B cell (primary cell): Measurements from ENCODE around the gene COLEC12. TPM values are rescaled to one million over a fixed set of nuclear protein-coding genes. Genes with fewer than 3 reads are reported as not detected.

ENCODE experiments used
- ATAC-seq: fragments of 200-7000 bp; cut with Tn5 transposase; one replicate; pipeline ENCODE4 v1.10.0; 2021; ENCODE audit warnings: low read depth, mild to moderate bottlenecking, moderate number of reproducible peaks, moderate library complexity
- CTCF ChIA-PET: fragments of 350-600 bp; sonication (Branson Sonifier 250); formaldehyde crosslinking; loops from one replicate; lab custom pipeline; 2021; ENCODE audit warnings: antibody characterized with exemption, inconsistent platforms; lab: Charles Lee
- POLR2A ChIA-PET: fragments of 350-600 bp; sonication (Branson Sonifier 250); formaldehyde crosslinking; loops from one replicate; lab custom pipeline; 2021; ENCODE audit warnings: antibody characterized with exemption; lab: Charles Lee
- DNase-seq: peaks from one replicate; pipeline ENCODE4 v3.0.0; 2013
- H2AFZ ChIP-seq: 2 replicates; pipeline ENCODE4 v1.6.1; 2012; ENCODE audit warnings: mild to moderate bottlenecking, low read depth, low read length; ENCODE audit not compliant: insufficient read depth, poor library complexity, severe bottlenecking
- H3K27ac ChIP-seq, 2 donors: 1 replicate in 1 of 2; 2 replicates in 1 of 2; pipeline ENCODE4 v1.5.1; 2012 to 2013; ENCODE audit warnings: low read length in 2 of 2, mild to moderate bottlenecking in 2 of 2, moderate library complexity in 1 of 2
- H3K27me3 ChIP-seq, 4 experiments: fragments of 200-600 bp in 1 of 4; sonication (generic) in 1 of 4; replicated peaks in 1 of 4; 1 replicate in 2 of 4; 2 replicates in 2 of 4; pipeline versions ENCODE4 v1.6.1 to v1.7.0; 2013 to 2016; ENCODE audit warnings: low read length in 3 of 4, mild to moderate bottlenecking in 2 of 4, mixed read lengths in 1 of 4, moderate library complexity in 1 of 4; ENCODE audit not compliant: insufficient read depth in 4 of 4, control insufficient read depth in 3 of 4; ENCODE audit errors: control extremely low read depth in 1 of 4
- H3K36me3 ChIP-seq, 2 experiments: replicated peaks in 1 of 2; 1 replicate in 1 of 2; 2 replicates in 1 of 2; pipeline versions ENCODE4 v1.6.1 to v1.7.1; 2013; ENCODE audit warnings: low read length in 1 of 2; ENCODE audit not compliant: insufficient read depth in 2 of 2, control insufficient read depth in 1 of 2; ENCODE audit errors: control extremely low read depth in 1 of 2, extremely low read depth in 1 of 2
- H3K4me1 ChIP-seq, 2 donors: fragments of 200-600 bp in 1 of 2; sonication (generic) in 1 of 2; 1 replicate in 1 of 2; 2 replicates in 1 of 2; pipeline versions ENCODE4 v1.5.1 to v1.6.1; 2013 to 2017; ENCODE audit warnings: low read length in 2 of 2; ENCODE audit not compliant: control insufficient read depth in 2 of 2, insufficient read depth in 2 of 2
- H3K4me2 ChIP-seq: replicated peaks from 2 replicates; pipeline ENCODE3; 2012; ENCODE audit warnings: mild to moderate bottlenecking, low read depth, low read length; ENCODE audit not compliant: poor library complexity, severe bottlenecking
- H3K4me3 ChIP-seq, 5 experiments: fragments of 200-600 bp in 1 of 5; sonication (generic) in 1 of 5; 1 replicate in 3 of 5; 2 replicates in 2 of 5; pipeline versions ENCODE4 v1.5.1 to v1.7.0; 2011 to 2016; ENCODE audit warnings: low read length in 4 of 5, mild to moderate bottlenecking in 4 of 5, low read depth in 2 of 5, control low read depth in 1 of 5, moderate library complexity in 1 of 5; ENCODE audit not compliant: insufficient read depth in 1 of 5; ENCODE audit errors: control extremely low read depth in 1 of 5, extremely low read depth in 1 of 5
- H3K79me2 ChIP-seq: fragments of 200-600 bp; sonication (generic); one replicate; pipeline ENCODE4 v1.6.0; 2016; ENCODE audit warnings: low read length; ENCODE audit not compliant: control insufficient read depth, insufficient read depth
- H3K9ac ChIP-seq: fragments of 200-600 bp; sonication (generic); 2 replicates; pipeline ENCODE4 v1.6.1; 2017; ENCODE audit warnings: mild to moderate bottlenecking, low read length, moderate library complexity
- H3K9me3 ChIP-seq, 3 donors: one replicate each; pipeline versions ENCODE4 v1.6.1 to v1.7.1; 2013; ENCODE audit warnings: low read length in 2 of 3; ENCODE audit not compliant: control insufficient read depth in 2 of 3, insufficient read depth in 1 of 3; ENCODE audit errors: control extremely low read depth in 1 of 3
- H4K20me1 ChIP-seq: 2 replicates; pipeline ENCODE4 v1.6.0; 2012; ENCODE audit warnings: mild to moderate bottlenecking, low read length; ENCODE audit not compliant: insufficient read depth, control insufficient read depth, poor library complexity, severe bottlenecking
- H3K27ac Mint-ChIP-seq: one replicate; pipeline ENCODE4 v1.8.0; 2021; ENCODE audit warnings: mixed read lengths
- H3K27me3 Mint-ChIP-seq: one replicate; pipeline ENCODE4 v1.8.0; 2021; ENCODE audit warnings: mixed read lengths
- H3K4me1 Mint-ChIP-seq: one replicate; pipeline ENCODE4 v1.8.0; 2021; ENCODE audit warnings: mixed read lengths
- H3K4me3 Mint-ChIP-seq: one replicate; pipeline ENCODE4 v1.8.0; 2021; ENCODE audit warnings: mixed read lengths
- H3K9me3 Mint-ChIP-seq: one replicate; pipeline ENCODE4 v1.8.0; 2022; ENCODE audit warnings: mixed read lengths; ENCODE audit not compliant: insufficient read depth
- CTCF ChIP-seq: fragments of 200-600 bp; IDR thresholded peaks from one replicate; pipeline ENCODE4 v1.8.0; 2022; ENCODE audit warnings: antibody characterized with exemption, mild to moderate bottlenecking
- EZH2 ChIP-seq: IDR thresholded peaks from 2 replicates; pipeline ENCODE4 v1.6.1; 2012; ENCODE audit warnings: borderline replicate concordance, low read depth, mild to moderate bottlenecking, moderate library complexity, low read length; ENCODE audit not compliant: insufficient read depth, poor library complexity, severe bottlenecking
- WGBS: methylation state at CpG from one replicate; pipeline ENCODE4 v1.1.5; 2013; ENCODE audit warnings: missing lambda C conversion rate; ENCODE audit not compliant: insufficient coverage; 5-methylcytosine and 5-hydroxymethylcytosine counted together
- intact Hi-C: fragments of 100-400 bp; cut with micrococcal nuclease; formaldehyde crosslinking; loops from one replicate; pipeline ENCODE4 v1.10.0; 2022
- polyA plus RNA-seq: library from polyadenylated mRNA; depleted of rRNA; stranded (reverse); fragments of >200 nt; gene quantifications from 2 replicates; pipeline ENCODE4 v1.2.3, GENCODE V29; 2012
- total RNA-seq, 2 donors: library from RNA; stranded (reverse); fragments of 120-200 nt in 1 of 2; gene quantifications; 1 replicate in 1 of 2; 2 replicates in 1 of 2; pipeline versions ENCODE4 v1.2.3 to v1.2.4, GENCODE V29; 2013 to 2022

Gene COLEC12
- total and polyA plus RNA-seq, 2 donors (not counting 1 experiment from before 2014, with no cell fraction given): not detected

DNA sequence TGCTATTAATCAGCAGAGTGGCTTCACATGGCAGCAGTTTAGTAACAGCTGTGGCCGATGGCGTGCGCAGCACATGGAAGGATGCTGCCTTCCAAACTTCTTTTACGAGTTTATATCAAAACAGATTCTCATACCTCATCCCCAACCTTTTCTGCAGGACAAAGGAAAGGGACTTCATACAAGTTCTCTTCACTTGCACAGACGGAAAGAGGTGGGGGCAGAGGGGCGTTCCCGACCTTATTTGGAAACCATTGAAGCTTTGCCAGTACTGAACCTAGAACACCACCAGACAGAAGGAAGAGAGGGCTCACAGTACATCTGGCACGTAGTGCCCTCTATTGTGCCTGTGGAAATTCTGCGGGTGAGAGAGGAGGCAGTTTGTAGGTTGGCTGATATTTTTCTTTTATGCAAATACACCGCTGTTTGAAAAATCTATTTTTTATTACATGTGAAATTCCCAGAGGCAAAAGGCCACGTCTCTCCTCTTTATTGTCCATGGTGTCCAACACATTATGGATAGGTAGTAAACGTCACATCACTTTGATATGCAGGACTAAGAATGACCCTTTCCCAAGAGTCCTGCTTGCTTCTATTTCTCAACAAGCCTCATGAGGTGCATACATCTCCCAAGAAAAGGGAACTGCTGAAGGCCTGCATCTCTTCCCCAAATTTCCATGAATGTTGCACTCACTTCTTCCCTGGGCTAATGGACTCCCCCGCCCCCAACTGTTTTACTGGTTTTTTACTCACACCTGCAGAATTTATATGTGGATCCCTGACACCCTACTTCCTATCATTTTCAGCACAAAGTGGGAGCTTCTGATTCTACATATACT is 31.3 kb downstream of the COLEC12 start:
- DNase-seq (no peak), ATAC-seq (no peak)
- Histone ChIP-seq H2AFZ (no peak overlapping the region), H3K36me3 (no peaks in the 10 kb centered on the region), H3K27ac (no peak overlapping the region), H3K9ac (no peak overlapping the region), H3K4me1 (no peaks in the 10 kb centered on the region), H3K27me3 (peaks cover 0 to under 1% (median 0%) of the 10 kb centered on the region in 4 experiments), H3K4me2 (no peak overlapping the region), H3K79me2 (no peaks in the 10 kb centered on the region), H4K20me1 (no peaks in the 10 kb centered on the region), H3K4me3 (no peak overlapping the region), H3K9me3 (no peaks in the 10 kb centered on the region)
- H3K9me3 Mint-ChIP-seq: no peaks in the 10 kb centered on the region
- intact Hi-C loops: no loop called here
- no peak for TF ChIP-seq EZH2
- no peak for TF ChIP-seq CTCF
- no peak overlapping the region for H3K4me3 Mint-ChIP-seq
- ChIA-PET POLR2A (no interaction called here), CTCF (no interaction called here)
- H3K27me3 Mint-ChIP-seq: peaks cover 7% of the 10 kb centered on the region
- H3K27ac Mint-ChIP-seq: no peak overlapping the region
- no peaks in the 10 kb centered on the region for H3K4me1 Mint-ChIP-seq
- WGBS: 96% methylated on average over 4 of the region's 13 CpGs

DNA sequence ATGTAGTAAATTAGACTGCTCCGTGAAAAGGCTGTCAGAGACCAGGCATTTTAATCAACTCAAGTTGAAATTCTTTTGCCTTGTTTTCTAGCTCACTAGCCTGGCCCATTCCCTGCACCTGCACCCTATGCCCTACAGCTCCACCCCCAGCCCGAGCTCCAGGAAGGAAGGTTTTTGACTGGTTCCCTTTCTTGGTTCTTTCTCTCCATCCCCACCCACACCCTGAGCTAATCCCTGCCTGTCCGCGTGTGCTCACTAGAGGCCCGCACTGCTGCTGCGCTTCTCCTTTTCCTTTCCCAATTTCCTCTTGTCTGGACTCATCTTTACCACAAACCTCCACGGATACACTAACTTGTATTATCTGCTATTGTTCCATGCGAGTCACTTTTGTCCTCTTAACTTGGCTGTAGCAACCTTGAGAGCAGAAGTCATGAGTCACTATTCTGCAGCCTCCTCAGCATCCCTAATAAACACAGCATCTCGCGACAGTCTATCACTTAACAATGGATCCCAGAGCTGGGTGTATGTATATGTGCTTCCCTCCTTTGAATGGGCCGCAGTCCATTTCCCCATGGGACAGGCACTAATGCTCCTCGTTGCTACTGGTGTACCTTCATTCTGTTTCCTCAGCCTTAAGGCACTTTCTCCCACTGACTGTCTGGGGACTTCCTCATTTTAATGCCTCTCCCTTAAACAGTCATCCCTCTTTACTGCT is 36.5 kb downstream of the COLEC12 start:
- Histone ChIP-seq H3K4me2 (no peak overlapping the region), H3K79me2 (no peaks in the 10 kb centered on the region), H3K4me1 (no peaks in the 10 kb centered on the region), H3K27me3 (peaks cover 0 to 3% (median 0%) of the 10 kb centered on the region in 4 experiments), H4K20me1 (no peaks in the 10 kb centered on the region), H3K27ac (no peak overlapping the region), H3K36me3 (no peaks in the 10 kb centered on the region), H3K9ac (no peak overlapping the region), H3K4me3 (no peak overlapping the region), H3K9me3 (peaks cover 0 to 3% (median 0%) of the 10 kb centered on the region in 3 donors), H2AFZ (peak overlapping the region; percentile 33)
- Mint-ChIP-seq H3K27ac (no peak overlapping the region), H3K27me3 (peaks cover 26% of the 10 kb centered on the region), H3K4me1 (no peaks in the 10 kb centered on the region), H3K4me3 (no peak overlapping the region), H3K9me3 (no peaks in the 10 kb centered on the region)
- intact Hi-C loops: no loop called here
- 9% methylated on average over 10 of the region's 12 CpGs for WGBS
- ChIA-PET POLR2A (no interaction called here), CTCF (no interaction called here)
- ATAC-seq: no peak
- DNase-seq: no peak
- TF ChIP-seq CTCF (no peak), EZH2 (no peak)
